Liver (tissue), 9 donors: ENCODE measurements around the gene SF1. TPM values are rescaled to one million over a fixed set of nuclear protein-coding genes. Genes with fewer than 3 reads are reported as not detected.

Experiments used
- DNase-seq: peaks from one replicate; pipeline ENCODE4 v3.0.0-alpha.2; 2017; ENCODE audit warnings: low spot score
- H3K27ac ChIP-seq, 2 donors: one replicate each; pipeline ENCODE4 v1.7.0; 2013; ENCODE audit warnings: inconsistent platforms in 2 of 2, low read length in 2 of 2, control low read depth in 1 of 2, low read depth in 1 of 2, mild to moderate bottlenecking in 1 of 2
- H3K27me3 ChIP-seq, 4 donors: one replicate each; pipeline versions ENCODE4 v1.6.1 to v1.7.0; 2013; ENCODE audit warnings: low read length in 3 of 4, inconsistent platforms in 1 of 4, mild to moderate bottlenecking in 1 of 4, moderate library complexity in 1 of 4; ENCODE audit not compliant: control insufficient read depth in 4 of 4, insufficient read depth in 4 of 4
- H3K36me3 ChIP-seq, 4 donors: one replicate each; pipeline versions ENCODE4 v1.6.1 to v1.7.0; 2013; ENCODE audit warnings: low read length in 3 of 4, mild to moderate bottlenecking in 3 of 4, low read depth in 1 of 4, moderate library complexity in 1 of 4; ENCODE audit not compliant: control insufficient read depth in 4 of 4, insufficient read depth in 3 of 4
- H3K4me1 ChIP-seq, 4 donors: one replicate each; pipeline versions ENCODE4 v1.6.1 to v1.7.0; 2013; ENCODE audit warnings: low read length in 3 of 4, mild to moderate bottlenecking in 3 of 4, moderate library complexity in 1 of 4; ENCODE audit not compliant: control insufficient read depth in 4 of 4, insufficient read depth in 4 of 4
- H3K4me3 ChIP-seq, 3 donors: one replicate each; pipeline versions ENCODE4 v1.6.1 to v1.7.0; 2013; ENCODE audit warnings: low read length in 3 of 3, control low read depth in 1 of 3, low read depth in 1 of 3, mild to moderate bottlenecking in 1 of 3
- H3K9ac ChIP-seq, 2 donors: one replicate each; pipeline ENCODE4 v1.7.0; 2013; ENCODE audit warnings: low read length in 2 of 2, mild to moderate bottlenecking in 2 of 2, moderate library complexity in 2 of 2, control low read depth in 1 of 2, low read depth in 1 of 2
- H3K9me3 ChIP-seq, 4 donors: one replicate each; pipeline versions ENCODE4 v1.6.1 to v1.7.0; 2013; ENCODE audit warnings: low read length in 3 of 4; ENCODE audit not compliant: control insufficient read depth in 4 of 4
- CTCF ChIP-seq: fragments of 150-350 bp; IDR thresholded peaks from 2 replicates; pipeline ENCODE4 v1.5.1; 2017; ENCODE audit warnings: improper control_type of control experiment, low read depth, low read length; ENCODE audit not compliant: missing input control
- EGR1 ChIP-seq, 2 donors: IDR thresholded peaks; 2 replicates each; pipeline ENCODE4 v1.6.1; 2016 to 2018; ENCODE audit warnings: antibody characterized with exemption in 2 of 2, low read depth in 2 of 2
- FOXA1 ChIP-seq: IDR thresholded peaks from 2 replicates; pipeline ENCODE4 v1.6.1; 2016; ENCODE audit warnings: antibody characterized with exemption
- FOXA2 ChIP-seq: IDR thresholded peaks from 2 replicates; pipeline ENCODE4 v1.6.1; 2016; ENCODE audit warnings: antibody characterized with exemption
- HNF4A ChIP-seq, 2 donors: conservative IDR thresholded peaks; 2 replicates each; pipeline ENCODE4 v1.6.1; 2016; ENCODE audit warnings: antibody characterized with exemption in 2 of 2, mild to moderate bottlenecking in 2 of 2
- HNF4G ChIP-seq: IDR thresholded peaks from 2 replicates; pipeline ENCODE4 v1.6.1; 2016; ENCODE audit warnings: antibody characterized with exemption
- JUND ChIP-seq, 2 donors: IDR thresholded peaks; 2 replicates each; pipeline ENCODE4 v1.6.1; 2016; ENCODE audit warnings: antibody characterized with exemption in 2 of 2
- MAX ChIP-seq: IDR thresholded peaks from 2 replicates; pipeline ENCODE4 v1.6.1; 2016; ENCODE audit warnings: antibody characterized with exemption
- NR2F2 ChIP-seq: IDR thresholded peaks from 2 replicates; pipeline ENCODE4 v1.6.1; 2016; ENCODE audit warnings: antibody characterized with exemption
- RAD21 ChIP-seq, 2 donors: IDR thresholded peaks; 2 replicates each; pipeline ENCODE4 v1.6.1; 2016; ENCODE audit warnings: antibody characterized with exemption in 2 of 2, mild to moderate bottlenecking in 2 of 2
- REST ChIP-seq: IDR thresholded peaks from 2 replicates; pipeline ENCODE4 v1.6.1; 2016; ENCODE audit warnings: antibody characterized with exemption, mild to moderate bottlenecking
- RXRA ChIP-seq, 2 donors: IDR thresholded peaks; 2 replicates each; pipeline ENCODE4 v1.6.1; 2017 to 2018; ENCODE audit warnings: antibody characterized with exemption in 2 of 2, mild to moderate bottlenecking in 1 of 2
- SP1 ChIP-seq: IDR thresholded peaks from 2 replicates; pipeline ENCODE4 v1.6.1; 2018; ENCODE audit warnings: antibody characterized with exemption, mild to moderate bottlenecking
- TAF1 ChIP-seq: conservative IDR thresholded peaks from 2 replicates; pipeline ENCODE4 v1.6.1; 2016; ENCODE audit warnings: antibody characterized with exemption, mild to moderate bottlenecking
- YY1 ChIP-seq: IDR thresholded peaks from 2 replicates; pipeline ENCODE4 v1.6.1; 2016; ENCODE audit warnings: antibody characterized with exemption, mild to moderate bottlenecking
- WGBS: extraction: QIAGEN DNeasy Blood & Tissue Kit; methylation state at CpG from one replicate; pipeline ENCODE4 v1.1.7; 2013; 5-methylcytosine and 5-hydroxymethylcytosine counted together
- polyA plus RNA-seq, 2 donors: library from polyadenylated mRNA; stranded (reverse) in 1 of 2; unstranded in 1 of 2; fragments of 200-250 nt in 1 of 2; fragments of >200 nt in 1 of 2; fragmentation: Nextera tagmentation in 1 of 2; extraction: Ambion mirVana in 1 of 2; gene quantifications; one replicate each; pipeline versions ENCODE4 v1.2.1 to v1.2.3, GENCODE V29; 2013 to 2015
- total RNA-seq, 2 donors: library from RNA; depleted of rRNA; stranded (reverse); fragments of >200 nt; gene quantifications; one replicate each; pipeline ENCODE4 v1.2.3, GENCODE V29; 2014
- donor health status: healthy.
- donor health status: healthy.
- donor health status: healthy.
- donor health status: healthy.
- donor health status: healthy.

The SF1 gene
- total and polyA plus RNA-seq, 4 donors, result 44.9 to 135 (median 50.1) TPM

- TF ChIP-seq EGR1 (IDR thresholded peaks at IDR 0.05; ENCODE audit: low read depth in 2 of 2) (no peak), NR2F2 (no peak), HNF4A (conservative IDR thresholded peaks at IDR 0.05) (no peak)
Measured at GRCh38 chr11:64721359-64721699, 57.0 kb downstream of the SF1 start (continued).

- DNase-seq, result no peak
- Histone ChIP-seq H3K36me3 (no peaks in the 10 kb centered on the region), H3K4me3 (no peak overlapping the region), H3K4me1 (peaks cover 13 to 28% (median 25%) of the 10 kb centered on the region in 4 donors), H3K9me3 (no peaks in the 10 kb centered on the region), H3K9ac (no peak overlapping the region), H3K27me3 (peaks cover 0 to 7% (median 4%) of the 10 kb centered on the region in 4 donors), H3K27ac (no peak overlapping the region)
- TF ChIP-seq HNF4A (conservative IDR thresholded peaks at IDR 0.05) (no peak), EGR1 (IDR thresholded peaks at IDR 0.05; ENCODE audit: low read depth in 2 of 2) (no peak), CTCF (no peak), JUND (IDR thresholded peaks at IDR 0.05) (no peak), MAX (no peak), REST (no peak), TAF1 (no peak), YY1 (no peak), RAD21 (IDR thresholded peaks at IDR 0.05) (no peak), RXRA (IDR thresholded peaks at IDR 0.05) (no peak), HNF4G (no peak), NR2F2 (no peak), SP1 (no peak), FOXA1 (no peak)
- WGBS, result 74% methylated on average over 12 of the region's 12 CpGs
Measured at GRCh38 chr11:64720640-64721358, 57.5 kb downstream of the SF1 start.

- Histone ChIP-seq H3K9ac (no peak overlapping the region), H3K36me3 (no peaks in the 10 kb centered on the region), H3K4me1 (peaks cover 13 to 21% (median 20%) of the 10 kb centered on the region in 4 donors), H3K9me3 (no peaks in the 10 kb centered on the region), H3K4me3 (no peak overlapping the region), H3K27me3 (peaks cover 0 to 13% (median 5%) of the 10 kb centered on the region in 4 donors), H3K27ac (no peak overlapping the region)
- 71% methylated on average over 9 of the region's 9 CpGs for WGBS
- TF ChIP-seq REST (no peak), EGR1 (IDR thresholded peaks at IDR 0.05; ENCODE audit: low read depth in 2 of 2) (no peak), CTCF (no peak), HNF4A (conservative IDR thresholded peaks at IDR 0.05) (no peak), FOXA2 (no peak), JUND (IDR thresholded peaks at IDR 0.05) (no peak), TAF1 (no peak), NR2F2 (no peak)
- DNase-seq, result no peak
Measured at GRCh38 chr11:64720167-64720566, 58.2 kb downstream of the SF1 start.
